ENCODE measurements around the gene SHROOM2.
"Not testable (repeated sequence)": the region's sequence is repeated elsewhere in the genome, so short reads cannot be mapped to it uniquely, and the experiment has no call there.

The SHROOM2 gene

GRCh38 chrX:9832811-9833210, 46.6 kb downstream of the SHROOM2 start:
- no peak for DNase-seq (ENCODE audit: low read depth)

GRCh38 chrX:9835585-9836210, 49.5 kb downstream of the SHROOM2 start:
- no peak for DNase-seq (ENCODE audit: low read depth)

GRCh38 chrX:9842541-9842940, 56.3 kb downstream of the SHROOM2 start:
- DNase-seq (ENCODE audit: low read depth), result no peak

- DNase-seq (ENCODE audit: low read depth), result no peak
Measured at GRCh38 chrX:9844936-9845577, 58.8 kb downstream of the SHROOM2 start.

GRCh38 chrX:9845578-9845952, 59.3 kb downstream of the SHROOM2 start:
- DNase-seq (ENCODE audit: low read depth), result no peak

- no peak for DNase-seq (ENCODE audit: low read depth)
Measured at GRCh38 chrX:9846631-9847030, 60.4 kb downstream of the SHROOM2 start.

- no peak for DNase-seq (ENCODE audit: low read depth)
Measured at GRCh38 chrX:9847071-9847470, 60.8 kb downstream of the SHROOM2 start.

- no peak for DNase-seq (ENCODE audit: low read depth)
Measured at GRCh38 chrX:9848718-9849479, 62.7 kb downstream of the SHROOM2 start.

GRCh38 chrX:9851890-9852289, 65.7 kb downstream of the SHROOM2 start:
- DNase-seq (ENCODE audit: low read depth), result no peak

GRCh38 chrX:9853307-9853706, 67.1 kb downstream of the SHROOM2 start:
- no peak for DNase-seq (ENCODE audit: low read depth)

GRCh38 chrX:9855561-9856283, 69.5 kb downstream of the SHROOM2 start:
- DNase-seq (ENCODE audit: low read depth), result no peak

GRCh38 chrX:9856588-9856987, 70.4 kb downstream of the SHROOM2 start:
- no peak for DNase-seq (ENCODE audit: low read depth)

GRCh38 chrX:9857575-9858474, 71.6 kb downstream of the SHROOM2 start:
- no peak for DNase-seq (ENCODE audit: low read depth)

- not testable (repeated sequence) for DNase-seq (ENCODE audit: low read depth)
Measured at GRCh38 chrX:9858684-9859083, 72.5 kb downstream of the SHROOM2 start.

- DNase-seq (ENCODE audit: low read depth), result no peak
Measured at GRCh38 chrX:9859711-9860555, 73.7 kb downstream of the SHROOM2 start.

- no peak for DNase-seq (ENCODE audit: low read depth)
Measured at GRCh38 chrX:9860826-9861225, 74.6 kb downstream of the SHROOM2 start.

- DNase-seq (ENCODE audit: low read depth), result no peak
Measured at GRCh38 chrX:9861711-9862110, 75.5 kb downstream of the SHROOM2 start.

- no peak for DNase-seq (ENCODE audit: low read depth)
Measured at GRCh38 chrX:9862525-9862924, 76.3 kb downstream of the SHROOM2 start.

- no peak for DNase-seq (ENCODE audit: low read depth)
Measured at GRCh38 chrX:9862953-9863352, 76.7 kb downstream of the SHROOM2 start.

- no peak for DNase-seq (ENCODE audit: low read depth)
Measured at GRCh38 chrX:9864011-9864410, 77.8 kb downstream of the SHROOM2 start.
